ENCODE measurements around the gene CDK19.

The CDK19 gene

DNA sequence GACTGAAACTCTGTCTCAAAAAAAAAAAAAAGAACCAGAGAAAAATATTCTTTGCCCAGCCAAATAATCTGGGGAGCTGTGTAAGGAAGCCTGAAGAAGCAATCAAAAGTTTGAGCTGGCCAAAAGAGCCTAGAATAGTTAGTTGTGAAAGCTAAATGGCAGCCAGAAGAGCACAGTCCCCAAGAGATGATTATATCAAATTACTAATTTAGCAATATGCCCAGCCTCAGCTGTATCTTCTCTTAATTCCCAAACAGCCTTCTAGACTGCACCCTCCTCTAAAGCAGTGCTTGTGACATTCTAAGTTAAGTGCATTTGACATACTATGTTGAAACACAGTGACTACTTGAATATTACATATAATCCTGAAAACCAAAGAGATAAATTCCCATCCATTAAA is 38.9 kb downstream of the CDK19 start:
- Histone ChIP-seq H3K79me2 (ENCODE audit: low read length) (no peaks in the 10 kb centered on the region), H3K9me3 (replicated peaks; ENCODE audit: insufficient read depth, low read length) (no peaks in the 10 kb centered on the region), H4K20me1 (ENCODE audit: insufficient read depth, low read length) (no peaks in the 10 kb centered on the region), H2AFZ (ENCODE audit: low read length) (no peak overlapping the region), H3K27ac (ENCODE audit: low read length) (no peak overlapping the region), H3K4me2 (ENCODE audit: low read depth, low read length) (no peak overlapping the region), H3K4me3 (ENCODE audit: low read length) (no peak overlapping the region), H3K9me2 (replicated peaks; ENCODE audit: insufficient read depth, low read length) (no peaks in the 10 kb centered on the region), H3K36me3 (replicated peaks; ENCODE audit: insufficient read depth, low read length) (no peaks in the 10 kb centered on the region), H3K27me3 (replicated peaks; ENCODE audit: insufficient read depth, low read length) (no peaks in the 10 kb centered on the region), H3K9ac (ENCODE audit: low read length) (no peak overlapping the region), H3K4me1 (ENCODE audit: low read length) (no peaks in the 10 kb centered on the region), H3F3A (ENCODE audit: insufficient read depth, low read length) (no peaks in the 10 kb centered on the region)
- DNase-seq, result no peak
- TF ChIP-seq EZH2phosphoT487 (IDR thresholded peaks at IDR 0.05; ENCODE audit: low read length), result no peak
- TF ChIP-seq EZH2 (optimal IDR thresholded peaks at IDR 0.05; ENCODE audit: low read depth, low read length), result no peak
- TF ChIP-seq CTCF (IDR thresholded peaks at IDR 0.05; ENCODE audit: low read length), result no peak

DNA sequence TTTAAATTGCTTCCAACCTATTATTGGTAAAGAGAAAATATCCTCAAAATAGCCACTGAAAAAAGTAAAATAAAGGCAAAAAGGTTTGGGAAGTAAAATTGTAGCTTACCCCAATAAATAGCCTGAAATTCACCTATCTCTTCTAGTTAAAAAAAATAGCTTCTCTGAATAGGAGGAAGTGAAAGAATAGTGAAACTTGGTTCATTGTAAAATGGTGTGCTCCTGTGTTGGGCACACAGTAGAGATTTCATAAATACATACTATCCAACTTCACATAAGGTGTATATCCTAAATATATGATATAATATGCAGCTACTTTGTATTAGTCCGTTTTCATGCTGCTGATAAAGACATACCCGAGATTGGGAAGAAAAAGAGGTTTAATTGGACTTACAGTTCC is 45.3 kb downstream of the CDK19 start:
- Histone ChIP-seq H3K27me3 (replicated peaks; ENCODE audit: insufficient read depth, low read length) (no peaks in the 10 kb centered on the region), H3K4me2 (ENCODE audit: low read depth, low read length) (no peak overlapping the region), H3K9me2 (replicated peaks; ENCODE audit: insufficient read depth, low read length) (no peaks in the 10 kb centered on the region), H3K9ac (ENCODE audit: low read length) (no peak overlapping the region), H3F3A (ENCODE audit: insufficient read depth, low read length) (no peaks in the 10 kb centered on the region), H4K20me1 (ENCODE audit: insufficient read depth, low read length) (no peaks in the 10 kb centered on the region), H3K9me3 (replicated peaks; ENCODE audit: insufficient read depth, low read length) (no peaks in the 10 kb centered on the region), H3K4me1 (ENCODE audit: low read length) (no peaks in the 10 kb centered on the region), H3K36me3 (replicated peaks; ENCODE audit: insufficient read depth, low read length) (no peaks in the 10 kb centered on the region), H3K4me3 (ENCODE audit: low read length) (no peak overlapping the region), H2AFZ (ENCODE audit: low read length) (no peak overlapping the region), H3K79me2 (ENCODE audit: low read length) (no peaks in the 10 kb centered on the region), H3K27ac (ENCODE audit: low read length) (no peak overlapping the region)
- no peak for TF ChIP-seq EZH2phosphoT487 (IDR thresholded peaks at IDR 0.05; ENCODE audit: low read length)
- no peak for TF ChIP-seq EZH2 (optimal IDR thresholded peaks at IDR 0.05; ENCODE audit: low read depth, low read length)
- TF ChIP-seq CTCF (IDR thresholded peaks at IDR 0.05; ENCODE audit: low read length), result no peak
- no peak for DNase-seq

DNA sequence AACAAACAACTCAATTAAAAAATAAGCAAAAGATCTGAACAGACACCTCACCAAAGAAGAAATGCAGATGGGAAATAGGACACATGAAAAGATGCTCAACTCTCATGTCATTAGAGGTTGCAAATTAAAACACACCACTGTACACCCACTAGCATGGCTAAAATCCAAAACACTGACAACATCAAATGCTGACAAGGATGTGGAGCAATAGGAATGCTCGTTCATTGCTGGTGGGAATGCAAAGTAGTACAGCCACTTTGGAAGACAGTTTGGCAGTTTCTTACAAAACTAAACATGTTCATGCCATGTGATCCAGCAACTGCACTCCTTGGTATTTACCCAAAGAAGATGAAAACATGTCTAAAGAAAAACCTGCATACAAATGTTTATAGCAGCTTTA is 47.2 kb downstream of the CDK19 start:
- no peak overlapping the region for H3K9ac ChIP-seq (ENCODE audit: low read length)
- H3K4me2 ChIP-seq (ENCODE audit: low read depth, low read length), result no peak overlapping the region
- H4K20me1 ChIP-seq (ENCODE audit: insufficient read depth, low read length), result no peaks in the 10 kb centered on the region
- H3K4me3 ChIP-seq (ENCODE audit: low read length), result no peak overlapping the region
- no peak for DNase-seq
- H3K9me2 ChIP-seq (replicated peaks; ENCODE audit: insufficient read depth, low read length), result no peaks in the 10 kb centered on the region
- no peaks in the 10 kb centered on the region for H3K4me1 ChIP-seq (ENCODE audit: low read length)
- no peaks in the 10 kb centered on the region for H3K79me2 ChIP-seq (ENCODE audit: low read length)
- TF ChIP-seq EZH2phosphoT487 (IDR thresholded peaks at IDR 0.05; ENCODE audit: low read length) (no peak), CTCF (IDR thresholded peaks at IDR 0.05; ENCODE audit: low read length) (no peak), EZH2 (optimal IDR thresholded peaks at IDR 0.05; ENCODE audit: low read depth, low read length) (no peak)
- no peaks in the 10 kb centered on the region for H3F3A ChIP-seq (ENCODE audit: insufficient read depth, low read length)
- no peak overlapping the region for H3K27ac ChIP-seq (ENCODE audit: low read length)
- no peaks in the 10 kb centered on the region for H3K36me3 ChIP-seq (replicated peaks; ENCODE audit: insufficient read depth, low read length)
- H3K9me3 ChIP-seq (replicated peaks; ENCODE audit: insufficient read depth, low read length), result no peaks in the 10 kb centered on the region
- H2AFZ ChIP-seq (ENCODE audit: low read length), result no peak overlapping the region
- H3K27me3 ChIP-seq (replicated peaks; ENCODE audit: insufficient read depth, low read length), result no peaks in the 10 kb centered on the region

Measured in MM.1S (cell line).